Measurements from ENCODE around the gene TRAPPC6A.

Gene TRAPPC6A

DNA sequence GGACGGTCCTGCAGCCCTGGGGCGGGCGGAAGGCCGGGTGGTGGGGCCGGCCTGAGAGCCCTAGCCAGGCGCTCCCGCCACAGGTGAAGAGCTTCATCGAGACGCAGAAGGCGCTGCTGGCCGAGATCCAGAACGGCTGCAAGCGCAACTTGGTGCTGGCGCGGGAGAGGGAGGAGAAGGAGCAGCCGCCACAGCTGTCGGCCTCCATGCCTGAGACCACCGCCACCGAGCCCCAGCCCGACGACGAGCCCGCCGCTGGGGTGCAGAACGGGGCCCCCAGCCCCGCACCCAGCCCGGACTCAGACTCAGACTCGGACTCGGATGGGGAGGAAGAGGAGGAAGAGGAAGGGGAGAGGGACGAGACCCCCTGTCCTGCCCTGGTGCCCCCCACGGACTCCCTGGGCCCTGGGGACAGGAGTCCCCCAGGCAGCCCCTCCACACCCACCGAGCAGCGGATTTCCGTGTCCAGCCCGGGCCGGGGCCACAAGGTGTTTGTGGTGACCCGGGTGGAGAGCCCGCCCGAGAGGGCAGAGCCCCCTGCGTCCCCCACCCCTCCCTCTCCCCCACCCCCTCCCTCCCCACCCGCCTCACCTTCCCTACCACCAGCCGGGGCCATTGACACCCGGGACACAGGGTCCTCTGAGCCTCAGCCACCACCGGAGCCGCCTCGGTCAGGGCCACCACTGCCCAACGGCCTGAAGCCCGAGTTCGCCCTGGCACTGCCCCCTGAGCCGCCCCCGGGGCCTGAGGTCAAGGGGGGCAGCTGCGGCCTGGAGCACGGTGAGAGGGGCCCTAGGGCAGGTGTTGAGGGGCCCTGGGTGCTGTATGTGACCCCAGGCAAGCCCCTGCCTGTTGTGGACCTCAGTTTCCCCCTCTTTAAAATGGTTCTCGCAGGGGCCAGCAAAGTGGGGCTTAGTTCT is 32.5 kb downstream of the TRAPPC6A start:
- no peak for DNase-seq

DNA sequence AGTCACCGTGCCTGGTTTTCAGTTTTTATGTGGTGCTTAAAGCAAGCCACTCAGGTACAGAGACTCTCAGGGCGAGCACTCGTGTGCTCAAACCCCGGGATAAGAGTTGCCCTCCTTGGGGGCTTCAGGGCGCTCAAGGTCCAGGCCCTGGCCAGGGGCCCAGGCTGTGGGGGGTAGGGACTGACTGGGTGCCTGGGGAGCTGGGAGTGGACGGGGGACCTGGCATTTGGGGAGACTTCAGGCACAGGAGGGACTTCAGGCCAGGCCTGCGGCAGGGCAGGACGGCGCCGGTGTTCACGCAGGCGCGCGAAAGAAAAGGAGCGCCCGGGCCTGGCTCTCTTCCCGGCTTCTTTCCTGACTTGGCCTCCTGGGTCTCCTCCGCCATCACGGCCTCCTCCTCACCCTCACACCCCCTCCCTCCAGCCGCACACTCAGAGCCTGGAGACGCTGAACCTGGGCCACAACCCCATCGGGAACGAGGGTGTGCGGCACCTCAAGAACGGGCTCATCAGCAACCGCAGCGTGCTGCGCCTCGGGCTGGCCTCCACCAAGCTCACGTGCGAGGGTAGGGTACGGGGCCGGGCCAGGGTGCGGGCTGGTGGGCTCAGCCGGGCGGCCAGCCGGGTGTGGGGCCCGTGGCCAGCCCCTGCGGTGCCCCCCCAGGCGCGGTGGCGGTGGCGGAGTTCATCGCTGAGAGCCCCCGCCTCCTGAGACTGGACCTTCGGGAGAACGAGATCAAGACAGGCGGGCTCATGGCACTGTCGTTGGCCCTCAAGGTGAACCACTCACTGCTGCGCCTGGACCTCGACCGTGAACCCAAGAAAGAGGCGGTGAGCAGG is 33.4 kb downstream of the TRAPPC6A start:
- DNase-seq: no peak

DNA sequence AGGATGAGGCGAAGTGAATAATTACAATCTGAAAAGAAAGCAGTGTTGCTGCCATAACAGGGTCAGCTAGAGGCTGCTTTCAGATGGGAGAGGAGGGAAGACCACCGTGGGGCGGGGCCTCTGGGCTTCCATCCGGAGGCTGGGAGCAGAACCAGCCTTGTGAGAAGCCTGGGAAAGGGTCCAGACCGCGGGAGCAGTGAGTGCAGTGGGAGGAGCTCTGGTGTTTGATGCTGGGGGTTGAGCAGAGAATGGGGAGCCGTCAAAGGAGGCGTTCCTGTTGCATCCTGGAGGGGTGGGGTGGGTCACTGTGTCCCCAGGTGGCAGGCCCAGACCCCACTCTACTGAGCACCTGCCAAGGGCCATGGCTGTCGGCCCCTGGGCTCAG is 35.3 kb downstream of the TRAPPC6A start:
- DNase-seq: no peak

DNA sequence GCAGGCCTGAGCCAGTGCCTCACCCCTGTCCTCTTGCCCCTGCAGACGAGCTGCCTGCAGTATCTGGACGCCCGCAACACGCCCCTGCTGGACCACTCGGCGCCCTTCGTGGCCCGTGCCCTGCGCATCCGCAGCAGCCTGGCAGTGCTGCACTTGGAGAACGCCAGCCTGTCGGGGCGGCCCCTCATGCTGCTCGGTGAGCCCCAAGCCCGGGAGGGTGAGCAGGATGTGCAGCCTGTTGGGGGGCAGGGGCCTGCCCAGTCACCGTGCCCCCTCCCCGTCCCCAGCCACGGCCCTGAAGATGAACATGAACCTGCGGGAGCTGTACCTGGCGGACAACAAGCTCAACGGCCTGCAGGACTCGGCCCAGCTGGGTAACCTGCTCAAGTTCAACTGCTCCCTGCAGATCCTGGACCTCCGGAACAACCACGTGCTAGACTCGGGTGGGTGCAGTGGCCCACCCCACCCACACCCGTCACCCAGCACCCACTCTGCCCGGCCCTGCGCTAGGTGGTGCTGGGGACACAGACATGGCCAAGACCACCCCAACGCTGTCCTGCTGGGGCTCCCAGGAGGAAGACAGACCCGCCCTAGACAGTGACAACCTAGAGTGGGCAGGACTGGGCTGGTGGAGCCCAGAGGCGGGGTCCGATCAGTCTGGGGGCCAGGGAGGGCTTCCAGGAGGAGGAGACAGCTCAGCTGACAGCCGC is 35.9 kb downstream of the TRAPPC6A start:
- DNase-seq: no peak

DNA sequence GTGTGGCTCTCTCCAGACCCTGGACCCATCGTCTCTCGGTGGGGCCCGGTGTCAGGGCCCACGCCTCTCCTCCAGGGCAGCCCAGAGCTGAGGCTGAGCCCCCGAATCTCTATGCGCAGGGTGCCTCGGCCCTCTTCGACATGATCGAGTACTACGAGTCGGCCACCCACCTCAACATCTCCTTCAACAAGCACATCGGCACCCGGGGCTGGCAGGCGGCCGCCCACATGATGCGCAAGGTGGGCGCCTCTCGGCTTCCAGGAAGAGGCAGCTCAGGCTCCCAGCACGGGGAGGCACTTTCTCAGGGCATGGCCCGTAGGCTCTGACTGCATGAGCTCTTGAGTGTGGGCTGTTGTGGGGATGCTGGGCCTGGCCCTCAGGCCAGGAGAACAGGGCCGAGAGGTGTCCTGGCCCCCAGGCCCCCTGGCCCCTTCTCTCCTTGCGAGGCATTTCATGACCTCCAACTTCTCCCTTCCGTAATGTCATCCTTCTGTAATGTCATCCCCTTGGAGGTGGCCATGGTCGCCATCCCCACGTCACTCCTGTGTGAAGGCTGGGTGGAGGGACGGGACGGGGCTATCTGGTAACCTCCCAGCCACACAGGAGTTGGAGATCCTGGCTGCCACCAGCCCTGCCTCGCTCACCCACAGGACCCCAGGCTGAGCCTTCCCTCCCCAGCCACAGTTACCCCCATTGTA is 36.7 kb downstream of the TRAPPC6A start:
- no peak for DNase-seq

DNA sequence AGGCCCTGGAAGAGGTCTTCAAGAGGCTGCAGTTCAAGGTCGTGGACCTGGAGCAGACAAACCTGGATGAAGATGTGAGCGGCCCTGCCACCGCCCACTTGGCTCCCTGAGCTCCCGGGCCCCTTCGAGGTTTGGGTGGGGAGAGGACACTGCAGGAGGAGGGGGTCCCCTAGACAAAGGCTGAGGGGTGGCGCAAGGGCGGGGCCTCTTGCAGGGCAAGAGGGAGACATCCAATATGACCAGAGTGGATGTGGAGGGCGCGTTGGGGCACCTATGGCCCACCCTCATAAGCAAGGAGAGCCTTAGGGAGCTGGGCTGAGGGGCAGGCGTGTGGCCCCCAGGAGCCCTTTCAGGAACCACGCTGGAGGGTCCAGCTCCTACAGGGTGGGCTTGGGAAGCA is 37.5 kb downstream of the TRAPPC6A start:
- no peak for DNase-seq

DNA sequence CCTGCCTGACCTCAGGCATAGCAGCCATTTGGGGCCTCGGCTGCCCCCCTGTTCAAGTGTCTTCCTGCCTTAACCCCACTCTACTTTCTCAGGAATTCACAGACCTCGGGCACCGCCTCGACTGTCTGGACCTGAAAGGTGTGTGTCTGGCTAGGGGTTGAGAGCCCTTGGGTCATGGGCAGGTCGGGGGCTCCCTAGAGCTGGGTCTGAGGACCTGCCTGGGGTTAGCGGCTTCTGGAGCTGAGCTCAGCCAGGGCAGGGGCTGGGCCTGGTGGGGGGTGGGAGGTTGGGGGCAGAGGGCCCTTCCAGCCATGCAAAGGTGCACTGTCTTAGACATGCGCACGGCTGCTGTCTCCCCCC is 37.9 kb downstream of the TRAPPC6A start:
- DNase-seq: no peak

DNA sequence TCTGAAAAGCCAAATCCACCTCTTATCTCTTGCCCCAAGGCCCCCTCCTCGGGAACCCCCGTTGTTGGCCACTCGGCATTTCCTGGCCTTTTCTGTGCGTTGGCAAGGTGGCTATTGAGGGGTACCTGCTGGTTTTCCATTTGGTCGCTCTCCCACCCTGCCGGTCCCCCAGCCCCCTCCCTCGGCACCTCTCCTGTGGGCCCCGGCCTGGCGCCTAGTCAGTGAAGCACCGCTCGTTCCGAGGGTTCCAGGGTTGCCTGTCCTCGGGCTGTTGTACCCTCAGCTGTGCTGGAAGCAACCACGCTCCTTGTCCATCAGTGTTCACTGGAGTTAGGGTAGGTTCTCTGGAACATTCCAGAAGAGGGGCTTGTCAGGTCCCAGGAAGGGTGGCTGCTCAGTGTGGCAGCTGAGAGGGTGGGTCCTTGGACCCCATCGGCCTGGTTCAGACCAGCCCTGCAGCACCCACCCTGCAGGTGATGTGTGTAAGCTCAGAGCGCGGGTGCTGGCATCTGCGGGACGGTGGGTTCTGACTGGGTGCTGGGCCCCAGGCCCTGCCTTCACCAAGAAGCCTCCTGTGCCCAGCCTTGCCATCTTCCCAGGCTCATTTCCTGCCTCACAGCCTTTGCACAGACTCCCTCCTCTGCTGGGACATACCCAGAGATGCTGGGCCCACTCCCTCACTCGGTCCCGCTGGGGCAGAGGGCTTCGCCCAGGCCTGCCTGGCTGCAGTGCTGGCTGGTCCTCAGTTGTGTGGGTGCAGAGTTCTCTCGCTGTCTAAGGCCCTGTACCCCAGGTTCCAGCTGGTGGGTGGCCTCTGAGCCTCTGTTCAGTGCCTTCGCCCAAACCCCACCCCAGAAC is 38.5 kb downstream of the TRAPPC6A start:
- no peak for DNase-seq

DNA sequence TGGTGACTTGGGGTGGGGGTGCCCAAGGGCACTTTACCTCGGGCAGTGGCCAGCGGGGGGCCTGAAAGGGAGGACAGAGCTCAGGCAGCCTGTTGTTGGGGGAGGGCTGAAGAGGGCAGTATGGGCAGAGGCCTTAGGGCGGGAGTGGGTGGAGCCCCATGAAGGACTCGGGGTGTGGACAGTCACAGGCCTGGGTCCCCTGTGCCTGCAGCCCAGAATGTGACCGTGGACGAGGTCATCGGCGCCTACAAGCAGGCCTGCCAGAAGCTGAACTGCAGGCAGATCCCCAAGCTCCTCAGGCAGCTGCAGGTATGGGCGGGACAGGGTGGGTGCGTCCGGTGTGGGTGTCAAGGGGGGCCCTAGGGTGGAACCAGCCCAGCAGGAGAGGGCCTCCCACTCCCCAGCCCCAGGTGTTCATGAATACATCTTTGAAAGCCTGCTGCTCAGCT is 39.7 kb downstream of the TRAPPC6A start:
- no peak for DNase-seq

DNA sequence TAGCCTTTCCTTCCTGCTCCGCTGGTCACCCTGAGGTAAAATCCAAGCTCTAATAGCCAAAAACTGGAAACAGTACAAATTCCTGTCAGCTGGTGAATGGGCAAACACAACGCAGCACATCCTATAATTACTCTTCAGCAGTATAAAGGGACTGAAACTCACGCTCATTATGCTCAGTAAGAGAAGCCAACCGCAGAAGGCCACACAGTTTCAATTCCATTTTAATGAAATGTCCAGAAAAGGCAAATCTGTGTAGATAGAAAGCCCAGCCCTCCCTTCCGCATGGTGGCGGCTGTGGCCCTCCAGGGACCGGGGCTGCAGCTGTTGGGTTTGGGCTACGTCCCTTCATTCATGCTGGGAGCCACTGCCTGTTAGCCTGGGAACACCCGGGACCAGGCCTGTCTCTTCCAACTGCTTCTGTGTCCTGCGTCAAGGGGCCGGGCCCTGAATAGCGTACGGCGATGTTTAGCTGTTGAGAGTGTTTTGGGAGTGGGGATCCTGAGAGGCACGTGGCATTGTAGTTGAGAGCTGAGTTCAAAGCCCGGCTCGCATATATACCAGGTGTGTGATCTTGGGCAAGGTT is 40.8 kb downstream of the TRAPPC6A start:
- DNase-seq: no peak

DNA sequence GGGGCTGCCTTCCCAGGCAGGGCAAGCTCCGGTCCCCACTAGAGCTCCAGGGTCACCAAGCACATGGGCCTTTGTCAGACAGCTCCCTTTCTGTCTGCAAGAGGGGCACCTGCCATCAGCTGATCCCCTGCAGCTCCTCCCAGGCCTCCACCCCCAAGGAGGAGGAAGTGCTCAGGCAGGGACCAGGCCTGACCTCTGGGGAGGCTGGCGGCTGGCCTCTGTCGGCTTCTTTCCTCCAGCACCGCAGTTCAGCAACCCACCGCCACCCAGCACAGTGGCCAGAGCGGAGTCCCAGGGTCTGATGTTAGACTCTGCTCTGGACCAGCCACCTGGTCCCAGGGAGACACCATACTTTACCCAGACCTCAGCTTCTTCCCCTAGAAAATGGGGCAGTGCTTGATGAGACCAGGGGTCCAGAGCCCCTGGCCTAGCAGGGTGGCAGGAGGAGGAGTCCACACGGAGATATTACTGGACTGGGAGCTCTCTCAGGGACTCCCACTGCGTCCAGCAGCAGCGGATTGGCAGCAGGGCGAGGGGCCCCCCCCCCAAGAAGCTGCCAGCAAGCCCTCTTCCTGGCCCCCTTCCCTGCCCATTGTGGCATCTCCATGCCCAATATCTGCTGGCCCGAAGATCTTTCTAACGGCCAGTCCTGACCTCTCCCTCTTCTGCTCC is 41.4 kb downstream of the TRAPPC6A start:
- DNase-seq: no peak

DNA sequence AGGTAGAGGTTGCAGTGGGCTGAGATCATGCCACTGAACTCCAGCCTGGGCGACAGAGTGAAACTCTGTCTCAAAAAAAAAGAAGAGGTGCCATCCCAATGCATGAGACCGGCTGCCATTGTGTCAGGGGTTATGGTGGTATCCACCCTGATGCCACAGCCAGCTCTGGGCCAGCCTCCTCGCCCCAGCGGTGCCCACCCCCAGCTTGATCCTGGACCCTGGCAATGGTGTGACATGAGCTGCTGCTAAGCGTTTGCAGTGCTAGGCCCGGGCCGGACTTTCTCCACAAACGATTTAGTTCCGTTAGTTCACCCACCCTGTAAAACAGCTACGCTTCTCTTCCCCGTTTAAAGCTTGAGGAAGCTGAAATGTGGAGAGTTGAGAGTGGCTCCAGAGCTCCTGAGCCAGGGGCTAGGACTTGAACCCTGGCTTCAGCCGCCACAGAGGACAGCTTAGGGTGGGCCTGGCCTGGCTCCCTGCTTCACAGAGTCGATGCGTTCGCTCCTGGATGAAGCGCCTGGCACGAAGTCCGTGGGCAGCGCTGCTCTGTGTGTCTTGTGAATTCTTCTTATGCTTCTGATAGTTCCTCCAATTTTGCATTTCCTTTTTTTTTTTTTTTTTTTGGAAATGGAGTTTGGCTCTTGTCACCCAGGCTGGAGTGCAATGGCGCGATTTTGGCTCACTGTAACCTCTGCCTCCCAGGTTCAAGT is 42.7 kb downstream of the TRAPPC6A start:
- no peak for DNase-seq

DNA sequence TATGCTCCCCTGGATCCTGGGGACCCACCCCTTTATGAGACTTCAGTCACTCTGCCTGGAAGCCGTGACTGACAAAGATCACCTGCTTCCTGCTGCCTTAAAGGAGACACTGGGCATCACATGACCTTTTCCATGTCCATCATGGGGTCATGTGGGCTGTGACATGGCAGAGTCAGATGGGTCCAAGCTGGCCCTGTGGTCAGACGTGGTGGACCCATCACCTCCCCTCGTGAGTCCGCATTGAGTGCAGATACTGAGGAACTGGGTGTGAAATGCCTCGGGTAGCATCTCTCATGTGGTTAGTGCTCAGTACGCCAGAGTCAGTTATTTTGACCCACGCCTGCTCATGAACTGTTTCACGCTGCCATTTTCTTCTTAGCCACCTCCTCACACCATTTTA is 44.4 kb downstream of the TRAPPC6A start:
- DNase-seq: no peak

DNA sequence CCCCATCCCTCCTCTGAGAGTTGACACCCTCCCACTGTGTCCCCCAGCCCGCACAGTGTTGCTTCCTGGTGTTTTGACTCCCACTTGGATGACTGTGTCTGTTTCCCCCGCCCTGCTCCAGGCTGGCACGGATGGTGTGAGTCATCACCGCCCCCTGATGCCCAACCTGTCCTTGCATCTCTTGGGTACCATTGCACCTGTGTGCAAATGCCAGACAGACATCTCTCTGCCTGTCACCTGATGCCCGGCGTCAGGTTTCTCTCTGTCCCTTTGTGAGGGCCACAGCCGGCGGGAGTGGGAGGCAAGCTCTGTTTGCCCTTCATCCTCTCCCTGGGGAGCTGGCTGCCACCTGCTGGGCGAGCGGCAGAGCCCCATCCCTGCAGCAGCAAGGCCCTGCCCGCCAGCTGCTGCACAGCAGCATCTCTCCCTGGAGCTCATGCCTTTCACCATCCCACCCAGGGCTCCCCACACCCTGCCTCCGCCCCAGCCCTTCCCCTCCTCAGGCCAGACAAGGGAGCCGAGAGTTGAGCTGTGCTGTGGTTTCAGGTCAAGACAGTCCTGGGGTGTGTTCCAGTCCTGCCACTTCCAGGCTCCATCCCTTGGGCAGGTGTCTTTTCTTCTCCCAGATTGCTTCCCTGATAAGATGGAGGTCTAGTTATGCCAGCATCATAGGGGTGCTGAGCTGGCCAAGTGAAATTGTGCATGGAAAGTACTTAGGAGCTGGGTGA is 47.0 kb downstream of the TRAPPC6A start:
- DNase-seq: no peak

DNA sequence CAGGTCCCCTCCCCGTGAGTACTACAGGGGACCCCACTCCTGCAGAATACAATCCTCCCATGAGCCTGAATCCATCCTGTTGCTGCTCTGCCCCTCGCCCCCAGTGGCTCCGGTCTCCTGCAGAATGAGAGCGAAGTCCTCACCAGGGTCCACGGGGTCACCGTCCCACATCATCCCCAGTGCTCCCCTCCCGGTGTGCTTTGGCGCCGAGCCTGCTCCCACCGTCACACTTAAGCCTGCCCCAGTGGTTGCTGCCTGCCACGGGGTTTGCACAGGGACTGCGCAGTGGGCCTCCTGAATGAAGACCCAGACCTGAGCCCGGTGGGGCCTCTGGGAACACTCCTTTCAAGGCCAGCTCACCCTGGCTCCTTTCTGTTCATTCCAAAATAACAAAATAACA is 47.8 kb downstream of the TRAPPC6A start:
- DNase-seq: no peak

DNA sequence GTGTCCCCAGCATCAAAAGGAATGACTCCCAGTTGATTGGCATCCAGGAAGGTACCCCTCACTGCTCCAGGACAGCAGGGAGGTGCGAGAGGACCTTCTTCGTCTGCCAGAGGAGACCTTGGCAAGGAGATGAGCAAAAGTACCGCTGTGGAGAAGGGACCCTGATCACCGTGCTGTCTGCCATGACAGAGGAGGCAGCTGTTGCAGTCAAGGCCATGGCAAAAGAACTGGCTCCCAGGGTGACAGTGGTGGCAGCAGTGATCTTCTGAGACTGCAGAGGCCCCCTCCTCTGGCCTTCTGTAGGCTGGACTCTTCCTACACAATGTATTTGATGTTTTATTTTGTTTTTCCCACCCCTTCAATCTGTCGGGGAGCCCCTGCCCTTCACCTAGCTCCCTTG is 49.2 kb downstream of the TRAPPC6A start:
- DNase-seq: no peak

DNA sequence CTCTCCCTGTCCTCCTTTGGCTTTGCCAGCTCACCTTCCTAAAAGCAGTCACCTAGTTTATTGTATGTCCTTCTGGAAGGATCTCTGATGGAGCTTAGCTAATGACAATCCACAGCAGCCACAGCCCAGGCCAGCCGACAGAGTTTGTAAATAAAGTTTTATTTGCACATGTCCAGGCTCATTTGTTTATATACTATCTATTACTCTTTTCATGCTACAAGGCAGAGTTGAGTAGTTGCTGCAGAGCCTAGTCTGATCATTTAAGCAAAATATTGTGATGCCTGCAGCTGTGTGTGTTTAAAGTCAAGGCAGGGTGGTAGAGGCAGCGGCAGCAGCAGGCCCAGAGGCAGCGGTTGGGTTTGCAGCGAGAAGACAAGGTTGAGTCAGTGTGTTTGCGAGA is 49.9 kb downstream of the TRAPPC6A start:
- DNase-seq: no peak

DNA sequence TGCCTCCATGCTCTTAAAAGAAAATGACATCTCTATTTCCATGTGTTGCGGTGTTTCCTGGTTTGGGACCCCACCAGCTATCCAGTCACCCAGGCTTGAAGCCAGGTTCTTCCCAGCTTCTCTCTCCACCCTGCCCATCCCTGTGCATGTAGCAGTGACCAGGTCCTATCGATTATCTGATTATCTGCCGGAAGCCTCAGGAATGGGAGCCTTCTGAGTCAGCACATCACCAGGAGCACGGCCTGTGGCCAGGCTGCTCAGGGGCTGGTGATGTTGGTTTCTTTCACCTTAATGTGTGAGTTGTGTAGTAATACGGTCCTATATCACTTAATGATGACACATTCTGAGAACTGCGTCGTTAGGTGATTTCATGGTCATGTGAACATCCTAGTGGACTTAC is 51.4 kb downstream of the TRAPPC6A start:
- DNase-seq: no peak

DNA sequence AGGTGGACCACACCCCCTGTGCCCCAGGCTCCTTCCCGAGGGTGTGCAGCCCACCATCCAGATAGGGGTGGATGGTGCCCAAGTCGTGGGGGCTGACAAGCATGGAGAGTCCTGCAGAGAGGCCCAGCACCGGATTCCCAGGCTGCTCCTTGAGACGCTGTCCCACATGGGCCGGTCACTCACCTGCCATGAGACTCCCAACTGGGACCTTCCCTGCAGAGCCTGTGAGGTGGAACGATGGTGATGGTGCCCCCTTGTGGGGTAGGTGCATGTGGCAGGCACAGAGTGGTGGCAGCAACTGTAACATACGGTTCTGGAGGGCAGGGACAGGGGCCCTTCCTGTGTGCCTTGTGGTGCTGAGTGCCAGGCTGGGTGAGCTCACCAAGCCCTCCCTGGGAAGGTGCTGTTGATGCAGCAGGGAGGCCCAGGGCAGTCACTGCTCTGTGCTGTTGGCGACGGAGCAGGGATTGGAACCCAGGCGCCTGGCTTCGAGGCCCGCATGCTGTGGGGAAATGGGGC is 52.0 kb downstream of the TRAPPC6A start:
- peak; percentile 40 for DNase-seq
